Naive thymus-derived CD4-positive, alpha-beta T cell (primary cell): ENCODE measurements around the gene SPATA1. TPM values are rescaled to one million over a fixed set of nuclear protein-coding genes. Genes with fewer than 3 reads are reported as not detected.
"Not testable (repeated sequence)": the region's sequence is repeated elsewhere in the genome, so short reads cannot be mapped to it uniquely, and the experiment has no call there.

Source experiments
- ATAC-seq: fragments of 150-1000 bp; cut with Tn5 transposase; 2 replicates; pipeline ENCODE4 v1.10.0; 2021; ENCODE audit warnings: mild to moderate bottlenecking, moderate library complexity
- CTCF ChIA-PET: fragments of 350-600 bp; sonication (Branson Sonifier 250); formaldehyde crosslinking; loops from one replicate; lab custom pipeline; 2021; ENCODE audit warnings: antibody characterized with exemption; lab: Charles Lee
- POLR2A ChIA-PET: fragments of 350-600 bp; sonication (Branson Sonifier 250); formaldehyde crosslinking; loops from one replicate; lab custom pipeline; 2021; ENCODE audit warnings: antibody characterized with exemption, inconsistent platforms; lab: Charles Lee
- DNase-seq, 9 donors: peaks; one replicate each; pipeline versions ENCODE4 v3.0.0 to v3.0.0-alpha.2; 2020 to 2022; ENCODE audit warnings: mixed read lengths in 1 of 9
- H3K27ac ChIP-seq: one replicate; pipeline ENCODE4 v1.7.0; 2013; ENCODE audit warnings: mild to moderate bottlenecking, low read depth, low read length, moderate library complexity
- H3K27me3 ChIP-seq, 2 donors: one replicate each; pipeline ENCODE4 v1.7.0; 2013; ENCODE audit warnings: low read length in 2 of 2, mild to moderate bottlenecking in 2 of 2, moderate library complexity in 2 of 2; ENCODE audit not compliant: control insufficient read depth in 2 of 2, insufficient read depth in 2 of 2
- H3K36me3 ChIP-seq, 3 experiments: 1 replicate in 2 of 3; 2 replicates in 1 of 3; pipeline ENCODE4 v1.7.0; 2013; ENCODE audit warnings: low read length in 3 of 3, mild to moderate bottlenecking in 3 of 3, moderate library complexity in 1 of 3; ENCODE audit not compliant: insufficient read depth in 3 of 3, control insufficient read depth in 2 of 3
- H3K4me1 ChIP-seq, 2 donors: one replicate each; pipeline ENCODE4 v1.7.0; 2013; ENCODE audit warnings: low read length in 2 of 2, mild to moderate bottlenecking in 2 of 2, moderate library complexity in 1 of 2; ENCODE audit not compliant: control insufficient read depth in 2 of 2, insufficient read depth in 2 of 2
- H3K4me3 ChIP-seq: 2 replicates; pipeline ENCODE4 v1.7.0; 2013; ENCODE audit warnings: mild to moderate bottlenecking, low read length
- H3K9me3 ChIP-seq, 3 experiments: 1 replicate in 2 of 3; 2 replicates in 1 of 3; pipeline ENCODE4 v1.7.0; 2013; ENCODE audit warnings: low read length in 3 of 3; ENCODE audit not compliant: control insufficient read depth in 2 of 3
- H3K27ac Mint-ChIP-seq, 9 donors: one replicate each; pipeline ENCODE4 v1.8.0; 2020 to 2022; ENCODE audit warnings: mixed read lengths in 9 of 9, mild to moderate bottlenecking in 8 of 9, moderate library complexity in 5 of 9, inconsistent platforms in 2 of 9
- H3K27me3 Mint-ChIP-seq, 5 donors: one replicate each; pipeline ENCODE4 v1.8.0; 2021 to 2022; ENCODE audit warnings: mixed read lengths in 5 of 5, mild to moderate bottlenecking in 1 of 5
- H3K36me3 Mint-ChIP-seq, 5 donors: one replicate each; pipeline ENCODE4 v1.8.0; 2020 to 2022; ENCODE audit warnings: mixed read lengths in 5 of 5, mild to moderate bottlenecking in 3 of 5, inconsistent platforms in 1 of 5
- H3K4me1 Mint-ChIP-seq, 7 donors: one replicate each; pipeline ENCODE4 v1.8.0; 2020 to 2022; ENCODE audit warnings: mixed read lengths in 7 of 7, mild to moderate bottlenecking in 3 of 7, inconsistent platforms in 1 of 7
- H3K4me3 Mint-ChIP-seq, 10 donors: one replicate each; pipeline ENCODE4 v1.8.0; 2020 to 2022; ENCODE audit warnings: mild to moderate bottlenecking in 10 of 10, mixed read lengths in 10 of 10, moderate library complexity in 6 of 10, inconsistent platforms in 2 of 10
- H3K9me3 Mint-ChIP-seq, 11 donors: one replicate each; pipeline ENCODE4 v1.8.0; 2020 to 2022; ENCODE audit warnings: mixed read lengths in 11 of 11, mild to moderate bottlenecking in 4 of 11, inconsistent platforms in 1 of 11, moderate library complexity in 1 of 11
- intact Hi-C, 2 donors: fragments of 100-400 bp; cut with micrococcal nuclease; formaldehyde crosslinking; loops; one replicate each; pipeline ENCODE4 v1.15.1; 2023
- polyA plus RNA-seq, 2 donors: library from polyadenylated mRNA; unstranded; fragments of 300-500 nt; fragmentation: Illumina TruSeq; gene quantifications; one replicate each; pipeline ENCODE4 v1.2.3, GENCODE V29; 2021
- total RNA-seq, 6 experiments: library from RNA in 5 of 6; stranded (reverse) in 5 of 6; gene quantifications; 1 replicate in 5 of 6; 2 replicates in 1 of 6; pipeline ENCODE4 v1.2.3 and lab custom pipeline; 2021 to 2026

Gene SPATA1
- total and polyA plus RNA-seq, 7 experiments from 2014 or later: 1.7 to 3.6 (median 2.2) TPM; not detected in 3

DNA sequence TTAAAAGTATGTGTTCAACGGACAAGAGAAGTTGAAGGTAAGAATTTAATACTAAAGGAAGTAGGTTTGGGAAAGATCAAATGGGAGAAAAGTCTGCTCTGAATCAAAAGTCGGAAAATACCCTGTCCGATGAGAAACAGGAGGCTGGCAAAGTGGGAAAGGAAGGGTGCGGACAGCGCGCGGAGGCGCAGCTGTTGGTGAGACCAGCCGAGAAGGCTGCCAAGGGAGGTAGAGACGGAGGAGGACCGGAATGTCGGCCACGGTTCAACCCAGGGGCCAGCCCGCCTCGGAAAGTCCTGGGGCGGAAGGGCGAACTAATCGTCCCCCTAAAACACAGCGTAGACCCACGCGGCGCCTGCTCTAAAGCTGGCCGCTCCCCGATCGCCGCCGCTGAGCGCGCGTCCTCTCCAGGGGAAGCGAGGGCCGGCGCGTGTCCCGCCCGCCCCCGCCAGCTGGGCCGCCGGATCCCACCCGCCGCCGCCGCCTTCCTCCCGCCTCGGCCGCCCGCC, 639 bp upstream of the SPATA1 start:
- Histone ChIP-seq H3K27me3 (no peaks in the 10 kb centered on the region), H3K9me3 (no peaks in the 10 kb centered on the region), H3K4me1 (peaks cover 15 to 27% of the 10 kb centered on the region in 2 donors), H3K36me3 (no peaks in the 10 kb centered on the region), H3K4me3 (peak overlapping the region; percentile 94), H3K27ac (peak overlapping the region; percentile 76)
- Mint-ChIP-seq H3K27me3 (peaks cover 0 to 2% (median 0%) of the 10 kb centered on the region in 5 donors), H3K4me1 (peaks cover 24 to 60% (median 55%) of the 10 kb centered on the region in 7 donors), H3K4me3 (peak overlapping the region; percentile 94 to 100 (median 98)), H3K36me3 (peaks cover 3 to 29% (median 10%) of the 10 kb centered on the region in 5 donors), H3K27ac (peak overlapping the region; percentile 93 to 99 (median 96)), H3K9me3 (peaks cover 0 to 16% (median 0%) of the 10 kb centered on the region in 11 donors)
- peak in 2 of 9 donors; percentile 30 to 33 for DNase-seq
- intact Hi-C loops: loop anchor here (1.0 to 10.0 kb wide), 23 partner anchors 15 to 771 kb away; partner anchors contain the start of genes BCL10 (in 2 of the 2), CTBS (in 2 of the 2), PRKACB (in 2 of the 2) and RPF1 (in 2 of the 2)
- ChIA-PET CTCF (interaction anchor here (0.6 to 1.1 kb wide), 8 partner anchors 25 to 1393 kb away, joined by 3 to 4 read pairs (median 4); partner anchors contain the start of genes CTBS and PRKACB), POLR2A (interaction anchor here (0.9 to 5.6 kb wide), 9 partner anchors 12 to 439 kb away, joined by 4 to 60 read pairs (median 6); partner anchors contain the start of genes CTBS, PRKACB and RPF1)
- peak; percentile 33 for ATAC-seq

DNA sequence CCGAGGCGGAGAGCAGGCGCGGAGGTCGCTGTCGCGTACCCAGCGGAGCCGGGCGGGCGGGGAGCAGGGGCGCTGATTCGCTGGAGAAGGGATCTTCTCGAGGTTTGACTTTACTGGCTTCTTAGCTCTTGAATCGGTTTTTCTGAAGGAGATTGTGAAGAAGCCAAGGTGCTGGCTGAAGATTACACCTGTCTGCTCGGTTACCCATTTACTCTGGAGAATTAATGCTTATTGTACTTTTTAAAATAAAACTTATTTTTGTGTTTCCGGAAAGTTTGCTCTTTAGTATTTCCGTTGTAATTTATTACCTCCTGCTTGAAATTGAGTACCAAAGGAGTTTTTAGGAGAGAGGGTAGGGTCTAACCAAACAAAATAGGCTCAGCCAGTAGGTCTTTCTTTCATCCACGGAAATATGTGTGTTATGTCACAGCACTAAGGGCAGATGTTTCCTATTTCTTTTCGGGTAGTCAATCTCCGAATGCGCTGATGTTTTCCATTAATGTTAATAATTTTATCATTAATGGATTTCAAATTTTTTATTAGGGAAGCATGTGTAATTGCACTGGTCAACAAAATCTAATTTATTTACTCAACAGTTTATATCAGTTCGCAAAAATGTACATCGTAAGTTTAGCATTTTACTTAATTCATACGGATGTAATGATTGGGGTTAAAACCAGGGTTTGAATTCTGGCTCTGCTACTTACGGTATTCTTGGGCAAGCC, 705 bp downstream of the SPATA1 start:
- no peak for ATAC-seq
- CTCF ChIA-PET: interaction anchor here (0.9 to 1.1 kb wide), 3 partner anchors 75 to 362 kb away, joined by 3 to 4 read pairs (median 3); partner anchors contain the start of gene PRKACB

DNA sequence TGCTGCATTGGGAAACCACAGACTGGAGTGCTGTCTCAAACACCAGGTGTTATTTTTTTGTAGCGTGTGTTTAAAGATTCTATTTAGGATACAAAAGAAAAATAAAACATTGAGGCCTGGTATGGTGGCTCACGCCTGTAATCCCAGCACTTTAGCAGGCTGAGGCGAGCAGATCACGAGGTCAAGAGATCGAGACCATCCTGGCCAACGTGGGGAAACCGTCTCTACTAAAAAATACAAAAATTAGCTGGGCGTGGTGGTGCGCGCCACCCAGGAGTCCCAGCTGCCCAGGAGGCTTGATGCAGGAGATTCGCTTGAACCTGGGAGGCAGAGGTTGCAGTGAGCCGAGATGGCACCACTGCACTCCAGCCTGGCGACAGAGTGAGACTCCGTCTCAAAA, 1.7 kb downstream of the SPATA1 start:
- H3K27me3 Mint-ChIP-seq, H3K36me3 ChIP-seq, H3K27ac ChIP-seq, H3K27ac Mint-ChIP-seq, CTCF ChIA-PET, ATAC-seq, H3K27me3 ChIP-seq, H3K9me3 ChIP-seq, H3K4me3 ChIP-seq, DNase-seq: not testable (repeated sequence)
- Mint-ChIP-seq H3K4me1 (peaks cover 12 to 42% (median 35%) of the 10 kb centered on the region in 7 donors), H3K4me3 (peak overlapping the region in 2 of 10 donors; percentile 16 to 55), H3K9me3 (peaks cover 0 to 22% (median 0%) of the 10 kb centered on the region in 11 donors), H3K36me3 (peaks cover 3 to 22% (median 6%) of the 10 kb centered on the region in 5 donors)
- intact Hi-C loops: loop anchor here (2.0 to 10.0 kb wide), 12 partner anchors 13 to 769 kb away; partner anchors contain the start of genes BCL10 (in 2 of the 2), C1orf52 (in 1 of the 2), MCOLN3 (in 1 of the 2) and PRKACB (in 1 of the 2)
- peaks cover 11 to 26% of the 10 kb centered on the region in 2 donors for H3K4me1 ChIP-seq
- POLR2A ChIA-PET: interaction anchor here (2.6 to 5.6 kb wide), 2 partner anchors 28 to 66 kb away, joined by 32 to 60 read pairs; partner anchors contain the start of genes CTBS and RPF1

More for the DNA sequence above, 705 bp downstream of the SPATA1 start:
- DNase-seq: peak in 2 of 9 donors; percentile 49 to 54
- H3K36me3 ChIP-seq: no peaks in the 10 kb centered on the region
- peak overlapping the region; percentile 76 for H3K27ac ChIP-seq
- no peaks in the 10 kb centered on the region for H3K9me3 ChIP-seq
- Mint-ChIP-seq H3K9me3 (peaks cover 0 to 19% (median 0%) of the 10 kb centered on the region in 11 donors), H3K4me3 (peak overlapping the region; percentile 93 to 100 (median 98)), H3K4me1 (peaks cover 12 to 46% (median 43%) of the 10 kb centered on the region in 7 donors), H3K27me3 (peaks cover 0 to 2% (median 0%) of the 10 kb centered on the region in 5 donors), H3K36me3 (peaks cover 3 to 22% (median 6%) of the 10 kb centered on the region in 5 donors), H3K27ac (peak overlapping the region; percentile 93 to 99 (median 96))
- intact Hi-C loops: loop anchor here (1.0 to 10.0 kb wide), 22 partner anchors 14 to 770 kb away; partner anchors contain the start of genes BCL10 (in 2 of the 2), CTBS (in 2 of the 2), PRKACB (in 2 of the 2) and RPF1 (in 2 of the 2)
- peak overlapping the region; percentile 94 for H3K4me3 ChIP-seq
- H3K27me3 ChIP-seq: no peaks in the 10 kb centered on the region
- H3K4me1 ChIP-seq: peaks cover 11 to 27% of the 10 kb centered on the region in 2 donors
- POLR2A ChIA-PET: interaction anchor here (0.7 to 5.6 kb wide), 12 partner anchors 8 to 438 kb away, joined by 3 to 60 read pairs (median 4); partner anchors contain the start of genes CTBS, PRKACB and RPF1

DNA sequence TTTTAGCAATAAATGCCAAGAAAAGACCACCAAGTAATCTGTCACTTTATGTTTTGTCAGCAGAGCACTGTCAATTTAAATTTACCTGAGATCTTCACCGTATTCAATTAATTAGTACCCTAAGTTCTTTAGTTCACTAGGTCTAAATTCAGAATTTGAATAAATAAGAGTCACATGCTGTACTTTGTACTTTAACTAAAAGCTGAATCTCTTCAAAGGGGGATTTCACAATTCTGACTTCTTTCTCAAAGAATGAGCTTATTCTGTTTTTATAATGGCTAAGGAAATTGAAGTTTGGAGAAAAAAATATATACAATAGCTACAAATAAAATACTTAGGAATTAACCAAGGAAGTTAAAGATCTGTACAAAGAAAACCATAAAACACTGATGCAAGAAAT, 2.3 kb downstream of the SPATA1 start:
- H3K27me3 Mint-ChIP-seq: peaks cover 0 to 2% (median 0%) of the 10 kb centered on the region in 5 donors
- Histone ChIP-seq H3K27me3 (no peaks in the 10 kb centered on the region), H3K4me3 (no peak overlapping the region), H3K27ac (no peak overlapping the region), H3K36me3 (no peaks in the 10 kb centered on the region), H3K4me1 (peaks cover 11 to 20% of the 10 kb centered on the region in 2 donors), H3K9me3 (no peaks in the 10 kb centered on the region)
- H3K4me1 Mint-ChIP-seq: peaks cover 12 to 36% (median 28%) of the 10 kb centered on the region in 7 donors
- peak overlapping the region in 3 of 9 donors; percentile 12 to 49 (median 33) for H3K27ac Mint-ChIP-seq
- DNase-seq (no peak), ATAC-seq (no peak)
- peaks cover 3 to 22% (median 7%) of the 10 kb centered on the region in 5 donors for H3K36me3 Mint-ChIP-seq
- H3K4me3 Mint-ChIP-seq: peak overlapping the region in 5 of 10 donors; percentile 4 to 61 (median 55)
- peaks cover 0 to 22% (median 0%) of the 10 kb centered on the region in 11 donors for H3K9me3 Mint-ChIP-seq
- CTCF ChIA-PET: interaction anchor here (0.6 kb wide), 1 partner anchor 768 kb away, joined by 3 read pairs; no protein-coding TSS in a partner anchor
- POLR2A ChIA-PET: no interaction called here
- intact Hi-C loops: loop anchor here in 1 of 2 donors (5.0 to 10.0 kb wide), 6 partner anchors 34 to 766 kb away; partner anchors contain the start of genes BCL10, MCOLN3 and SYDE2

DNA sequence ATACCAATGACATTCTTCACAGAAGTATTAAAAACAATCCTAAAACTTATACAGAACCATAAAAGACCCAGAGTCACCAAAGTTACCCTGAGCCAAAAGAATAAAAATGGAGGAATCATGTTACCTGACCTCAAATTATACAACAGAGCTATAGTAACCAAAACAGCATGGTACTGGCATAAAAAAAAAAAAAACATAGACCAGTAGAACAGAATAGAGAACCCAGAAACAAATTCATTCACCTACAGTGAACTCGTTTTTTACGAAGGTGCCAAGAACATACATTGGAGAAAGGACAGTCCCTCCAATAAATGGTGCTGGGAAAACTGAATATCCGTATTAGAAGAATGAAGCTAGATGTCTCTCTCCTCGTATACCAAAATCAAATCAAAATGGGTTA, 2.8 kb downstream of the SPATA1 start:
- intact Hi-C loops: loop anchor here in 1 of 2 donors (5.0 to 10.0 kb wide), 6 partner anchors 33 to 766 kb away; partner anchors contain the start of genes BCL10, MCOLN3 and SYDE2
- H3K4me1 Mint-ChIP-seq: peaks cover 11 to 31% (median 23%) of the 10 kb centered on the region in 7 donors
- peaks cover 0 to 22% (median 0%) of the 10 kb centered on the region in 11 donors for H3K9me3 Mint-ChIP-seq
- H3K27ac Mint-ChIP-seq: peak overlapping the region in 1 of 9 donors; percentile 12
- Histone ChIP-seq H3K27me3 (no peaks in the 10 kb centered on the region), H3K9me3 (no peaks in the 10 kb centered on the region), H3K27ac (no peak overlapping the region), H3K36me3 (no peaks in the 10 kb centered on the region), H3K4me3 (no peak overlapping the region), H3K4me1 (peaks cover 7 to 15% of the 10 kb centered on the region in 2 donors)
- DNase-seq: no peak
- H3K36me3 Mint-ChIP-seq: peaks cover 3 to 22% (median 7%) of the 10 kb centered on the region in 5 donors
- H3K4me3 Mint-ChIP-seq: no peak overlapping the region
- ChIA-PET POLR2A (interaction anchor here (0.7 kb wide), 1 partner anchor 735 kb away, joined by 3 read pairs; no protein-coding TSS in a partner anchor), CTCF (interaction anchor here (0.6 kb wide), 1 partner anchor 768 kb away, joined by 3 read pairs; no protein-coding TSS in a partner anchor)
- peaks cover 0 to 2% (median 0%) of the 10 kb centered on the region in 5 donors for H3K27me3 Mint-ChIP-seq
- ATAC-seq: no peak
